H9 (cell line): ENCODE measurements around the gene RELA. TPM values are rescaled to one million over a fixed set of nuclear protein-coding genes. Genes with fewer than 3 reads are reported as not detected.

ENCODE experiments used
- DNase-seq: peaks from one replicate; pipeline ENCODE4 v3.0.0-alpha.2; 2017
- H2AFZ ChIP-seq: one replicate; pipeline ENCODE4 v1.6.1; 2013; ENCODE audit warnings: mild to moderate bottlenecking, low read length, control low read depth, moderate library complexity
- H2AK5ac ChIP-seq: 2 replicates; pipeline ENCODE4 v1.6.1; 2013; ENCODE audit warnings: low read length, control low read depth, mixed read lengths; ENCODE audit not compliant: insufficient read length
- H2BK120ac ChIP-seq: one replicate; pipeline ENCODE4 v1.6.1; 2013; ENCODE audit warnings: low read depth, mild to moderate bottlenecking, low read length, control low read depth, inconsistent platforms; ENCODE audit not compliant: poor library complexity, severe bottlenecking
- H2BK12ac ChIP-seq: 2 replicates; pipeline ENCODE4 v1.6.1; 2013; ENCODE audit warnings: low read length, control low read depth, mixed read lengths, low read depth; ENCODE audit not compliant: insufficient read length
- H2BK15ac ChIP-seq: 2 replicates; pipeline ENCODE4 v1.6.1; 2013; ENCODE audit warnings: low read depth, low read length, control low read depth
- H2BK20ac ChIP-seq: one replicate; pipeline ENCODE4 v1.6.1; 2013; ENCODE audit warnings: low read depth, mild to moderate bottlenecking, low read length, control low read depth, inconsistent platforms; ENCODE audit not compliant: poor library complexity, severe bottlenecking
- H2BK5ac ChIP-seq: 2 replicates; pipeline ENCODE4 v1.6.1; 2013; ENCODE audit warnings: low read length, control low read depth, mixed read lengths; ENCODE audit not compliant: insufficient read length
- H3K14ac ChIP-seq: 2 replicates; pipeline ENCODE4 v1.6.1; 2013; ENCODE audit warnings: low read length, control low read depth; ENCODE audit not compliant: insufficient read depth
- H3K18ac ChIP-seq: 2 replicates; pipeline ENCODE4 v1.6.1; 2013; ENCODE audit warnings: low read depth, mild to moderate bottlenecking, mixed read lengths, low read length, control low read depth; ENCODE audit not compliant: insufficient read length
- H3K23ac ChIP-seq: 2 replicates; pipeline ENCODE4 v1.6.1; 2013; ENCODE audit warnings: low read length, control low read depth, mixed read lengths, low read depth; ENCODE audit not compliant: insufficient read length
- H3K23me2 ChIP-seq: 2 replicates; pipeline ENCODE4 v1.6.1; 2013; ENCODE audit warnings: low read depth, mild to moderate bottlenecking, mixed read lengths, low read length, control low read depth; ENCODE audit not compliant: insufficient read length, poor library complexity, severe bottlenecking
- H3K27ac ChIP-seq: 2 replicates; pipeline ENCODE4 v1.5.1; 2013; ENCODE audit warnings: low read length, control low read depth, mixed read lengths, low read depth; ENCODE audit not compliant: insufficient read length
- H3K27me3 ChIP-seq: 2 replicates; pipeline ENCODE4 v1.6.1; 2013; ENCODE audit warnings: low read length, control low read depth, inconsistent platforms; ENCODE audit not compliant: insufficient read depth
- H3K4ac ChIP-seq: 2 replicates; pipeline ENCODE4 v1.6.1; 2013; ENCODE audit warnings: low read depth, mild to moderate bottlenecking, control low read depth, inconsistent platforms, low read length, moderate library complexity
- H3K4me1 ChIP-seq: 2 replicates; pipeline ENCODE4 v1.6.1; 2013; ENCODE audit warnings: low read length, control low read depth, inconsistent platforms; ENCODE audit not compliant: insufficient read depth
- H3K4me2 ChIP-seq: 2 replicates; pipeline ENCODE4 v1.6.1; 2013; ENCODE audit warnings: low read length, control low read depth, mixed read lengths; ENCODE audit not compliant: insufficient read length, insufficient read depth
- H3K56ac ChIP-seq: 2 replicates; pipeline ENCODE4 v1.6.1; 2013; ENCODE audit warnings: low read depth, mild to moderate bottlenecking, mixed read lengths, low read length, control low read depth; ENCODE audit not compliant: insufficient read length
- H3K79me1 ChIP-seq: 2 replicates; pipeline ENCODE4 v1.6.1; 2013; ENCODE audit warnings: low read depth, mild to moderate bottlenecking, moderate library complexity, low read length, control low read depth, inconsistent platforms; ENCODE audit not compliant: insufficient read depth, poor library complexity, severe bottlenecking
- H3K79me2 ChIP-seq: 2 replicates; pipeline ENCODE4 v1.6.1; 2013; ENCODE audit warnings: low read length, control low read depth, inconsistent platforms; ENCODE audit not compliant: insufficient read depth
- H3K9ac ChIP-seq: 2 replicates; pipeline ENCODE4 v1.6.1; 2013; ENCODE audit warnings: low read length, control low read depth, mixed read lengths; ENCODE audit not compliant: insufficient read length; ENCODE audit errors: extremely low read depth
- H3K9me3 ChIP-seq: one replicate; pipeline ENCODE4 v1.6.1; 2013; ENCODE audit warnings: low read depth, low read length, inconsistent platforms; ENCODE audit not compliant: control insufficient read depth
- H3T11ph ChIP-seq: one replicate; pipeline ENCODE4 v1.6.1; 2013; ENCODE audit warnings: mild to moderate bottlenecking, low read length, control low read depth, inconsistent platforms
- H4K20me1 ChIP-seq: one replicate; pipeline ENCODE4 v1.6.1; 2013; ENCODE audit not compliant: control insufficient read depth, insufficient read length, insufficient read depth
- H4K5ac ChIP-seq: 2 replicates; pipeline ENCODE4 v1.6.1; 2013; ENCODE audit warnings: low read depth, mild to moderate bottlenecking, mixed read lengths, low read length, control low read depth; ENCODE audit not compliant: insufficient read length
- H4K8ac ChIP-seq: replicated peaks from 2 replicates; pipeline ENCODE4 v1.6.1; 2013; ENCODE audit warnings: low read length, control low read depth, mixed read lengths, low read depth; ENCODE audit not compliant: insufficient read length
- H4K91ac ChIP-seq: 2 replicates; pipeline ENCODE4 v1.6.1; 2013; ENCODE audit warnings: low read depth, mild to moderate bottlenecking, moderate library complexity, mixed read lengths, low read length, control low read depth; ENCODE audit not compliant: insufficient read length
- H3K27ac Mint-ChIP-seq, 3 experiments: 2 replicates in 2 of 3; 3 replicates in 1 of 3; pipeline ENCODE4 v1.8.0; 2020 to 2021; ENCODE audit warnings: mixed read lengths in 3 of 3, mild to moderate bottlenecking in 1 of 3, moderate library complexity in 1 of 3
- H3K27me3 Mint-ChIP-seq: 2 replicates; pipeline ENCODE4 v1.8.0; 2021; ENCODE audit warnings: low read depth, mild to moderate bottlenecking, moderate library complexity, mixed read lengths
- H3K36me3 Mint-ChIP-seq, 3 experiments: 2 replicates in 2 of 3; 3 replicates in 1 of 3; pipeline ENCODE4 v1.8.0; 2020 to 2021; ENCODE audit warnings: low read depth in 3 of 3, mixed read lengths in 3 of 3; ENCODE audit not compliant: insufficient read depth in 1 of 3
- H3K4me1 Mint-ChIP-seq, 2 experiments: 2 replicates each; pipeline ENCODE4 v1.8.0; 2020; ENCODE audit warnings: mixed read lengths in 2 of 2
- H3K4me3 Mint-ChIP-seq, 2 experiments: 2 replicates in 1 of 2; 3 replicates in 1 of 2; pipeline ENCODE4 v1.8.0; 2020 to 2021; ENCODE audit warnings: mild to moderate bottlenecking in 2 of 2, mixed read lengths in 2 of 2, moderate library complexity in 1 of 2
- H3K9me3 Mint-ChIP-seq, 2 experiments: 2 replicates in 1 of 2; 3 replicates in 1 of 2; pipeline ENCODE4 v1.8.0; 2020; ENCODE audit warnings: mild to moderate bottlenecking in 2 of 2, mixed read lengths in 2 of 2, moderate library complexity in 1 of 2
- WGBS: extraction: QIAGEN DNeasy Blood & Tissue Kit; methylation state at CpG from one replicate; pipeline ENCODE4 v1.1.7; 2013; ENCODE audit warnings: missing lambda C conversion rate, low lambda C conversion rate, mixed read lengths; ENCODE audit not compliant: insufficient read length; ENCODE audit errors: extremely low coverage; 5-methylcytosine and 5-hydroxymethylcytosine counted together
- total RNA-seq: library from RNA; stranded (reverse); gene quantifications from 2 replicates; pipeline ENCODE4 v1.2.1, GENCODE V29; 2021
- TF ChIP-seq, protein P1 (sequence below): fragments of 200-600 bp; sonication (generic); conservative IDR thresholded peaks from 3 replicates; pipeline ENCODE4 v1.8.0; 2021; ENCODE audit warnings: antibody characterized with exemption, mild to moderate bottlenecking

RELA gene
- total RNA-seq, 1 experiment from 2014 or later: 48.8 TPM

DNA sequence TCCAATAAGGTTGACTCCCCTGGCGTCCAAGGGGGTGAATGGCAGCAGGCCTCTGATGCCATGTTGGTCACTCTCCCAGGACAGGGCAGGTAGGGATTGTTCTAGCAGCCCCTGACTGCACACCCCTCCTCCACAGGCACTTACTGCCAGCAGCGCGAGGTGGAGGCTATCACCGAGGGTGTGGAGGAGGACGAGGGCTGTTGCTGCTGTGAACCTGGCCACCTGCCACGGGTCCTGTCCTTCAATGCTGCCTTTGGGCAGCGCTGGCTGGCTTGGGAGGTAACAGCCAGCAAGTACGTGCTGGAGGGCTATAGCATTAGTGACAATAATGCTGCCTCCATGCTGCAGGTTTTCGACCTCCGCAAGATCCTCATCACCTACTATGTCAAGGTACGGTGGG is 32.5 kb downstream of the RELA start:
- no peaks in the 10 kb centered on the region for H3K4me1 Mint-ChIP-seq
- Histone ChIP-seq H3K9ac (no peak overlapping the region), H3K4me2 (no peak overlapping the region), H2AFZ (no peak overlapping the region), H3K18ac (no peak overlapping the region), H4K91ac (no peak overlapping the region), H4K20me1 (no peaks in the 10 kb centered on the region), H4K5ac (no peak overlapping the region), H3K14ac (no peak overlapping the region), H2BK120ac (no peak overlapping the region), H3K4me1 (no peaks in the 10 kb centered on the region), H3K79me2 (no peaks in the 10 kb centered on the region), H2AK5ac (no peak overlapping the region), H3K27ac (no peak overlapping the region), H2BK12ac (no peak overlapping the region), H3K27me3 (no peaks in the 10 kb centered on the region), H3K9me3 (no peaks in the 10 kb centered on the region), H2BK15ac (no peak overlapping the region), H4K8ac (no peak overlapping the region), H3K4ac (no peak overlapping the region), H3T11ph (no peak overlapping the region), H3K23ac (no peak overlapping the region), H2BK5ac (no peak overlapping the region), H3K23me2 (no peaks in the 10 kb centered on the region), H2BK20ac (no peak overlapping the region), H3K79me1 (no peaks in the 10 kb centered on the region), H3K56ac (no peak overlapping the region)
- TF ChIP-seq, protein P1, sequence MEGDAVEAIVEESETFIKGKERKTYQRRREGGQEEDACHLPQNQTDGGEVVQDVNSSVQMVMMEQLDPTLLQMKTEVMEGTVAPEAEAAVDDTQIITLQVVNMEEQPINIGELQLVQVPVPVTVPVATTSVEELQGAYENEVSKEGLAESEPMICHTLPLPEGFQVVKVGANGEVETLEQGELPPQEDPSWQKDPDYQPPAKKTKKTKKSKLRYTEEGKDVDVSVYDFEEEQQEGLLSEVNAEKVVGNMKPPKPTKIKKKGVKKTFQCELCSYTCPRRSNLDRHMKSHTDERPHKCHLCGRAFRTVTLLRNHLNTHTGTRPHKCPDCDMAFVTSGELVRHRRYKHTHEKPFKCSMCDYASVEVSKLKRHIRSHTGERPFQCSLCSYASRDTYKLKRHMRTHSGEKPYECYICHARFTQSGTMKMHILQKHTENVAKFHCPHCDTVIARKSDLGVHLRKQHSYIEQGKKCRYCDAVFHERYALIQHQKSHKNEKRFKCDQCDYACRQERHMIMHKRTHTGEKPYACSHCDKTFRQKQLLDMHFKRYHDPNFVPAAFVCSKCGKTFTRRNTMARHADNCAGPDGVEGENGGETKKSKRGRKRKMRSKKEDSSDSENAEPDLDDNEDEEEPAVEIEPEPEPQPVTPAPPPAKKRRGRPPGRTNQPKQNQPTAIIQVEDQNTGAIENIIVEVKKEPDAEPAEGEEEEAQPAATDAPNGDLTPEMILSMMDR: no peak
- DNase-seq: no peak
- H3K4me3 Mint-ChIP-seq: no peak overlapping the region
- no CpG with 5 or more reads among the region's 11 CpGs for WGBS
- no peaks in the 10 kb centered on the region for H3K9me3 Mint-ChIP-seq
- no peaks in the 10 kb centered on the region for H3K27me3 Mint-ChIP-seq
- H3K36me3 Mint-ChIP-seq: peaks cover 17 to 68% (median 65%) of the 10 kb centered on the region in 3 experiments; a peak in 6 of 7 replicates
- H3K27ac Mint-ChIP-seq: no peak overlapping the region
